Stimulated activated CD4-positive, alpha-beta T cell treated with anti-CD3 and anti-CD28 coated beads, Interleukin-4, amount 100 ng/mL, for 4 hours (primary cell): ENCODE results near the gene SPDEF.

Experiments
- DNase-seq, 2 experiments: peaks; one replicate each; pipeline ENCODE4 v3.0.0-alpha.2; 2020

The SPDEF gene

GRCh38 chr6:34583461-34583860 is 27.3 kb upstream of the SPDEF start:
- no peak for DNase-seq

- DNase-seq = no peak
These were observed 25.4 kb upstream of the SPDEF start for GRCh38 chr6:34581561-34581920.

GRCh38 chr6:34580707-34581560 is 24.8 kb upstream of the SPDEF start:
- DNase-seq = no peak

- DNase-seq = no peak
These were observed 22.5 kb upstream of the SPDEF start for GRCh38 chr6:34578445-34579262.

GRCh38 chr6:34576286-34576955 is 20.3 kb upstream of the SPDEF start:
- DNase-seq = no peak

- DNase-seq = no peak
These were observed 19.2 kb upstream of the SPDEF start for GRCh38 chr6:34575326-34575725.

GRCh38 chr6:34574647-34575293 is 18.6 kb upstream of the SPDEF start:
- DNase-seq = no peak

GRCh38 chr6:34573567-34574183 is 17.5 kb upstream of the SPDEF start:
- no peak for DNase-seq

- DNase-seq = no peak
These were observed 16.5 kb upstream of the SPDEF start for GRCh38 chr6:34572585-34572984.

GRCh38 chr6:34572021-34572420 is 15.9 kb upstream of the SPDEF start:
- DNase-seq = no peak

GRCh38 chr6:34571388-34571787 is 15.3 kb upstream of the SPDEF start:
- no peak for DNase-seq

GRCh38 chr6:34570066-34570833 is 14.1 kb upstream of the SPDEF start:
- no peak for DNase-seq

- no peak for DNase-seq
These were observed 13.3 kb upstream of the SPDEF start for GRCh38 chr6:34569361-34569973.

GRCh38 chr6:34568341-34569201 is 12.4 kb upstream of the SPDEF start:
- no peak for DNase-seq

- no peak for DNase-seq
These were observed 10.9 kb upstream of the SPDEF start for GRCh38 chr6:34566830-34567546.

- DNase-seq = no peak
These were observed 9.6 kb upstream of the SPDEF start for GRCh38 chr6:34565722-34566137.

- DNase-seq = no peak
These were observed 8.1 kb upstream of the SPDEF start for GRCh38 chr6:34564181-34564580.

- no peak for DNase-seq
These were observed 7.4 kb upstream of the SPDEF start for GRCh38 chr6:34563513-34563870.

- DNase-seq = no peak
These were observed 6.9 kb upstream of the SPDEF start for GRCh38 chr6:34562861-34563512.
